Adrenal gland (tissue), 12 donors: Measurements from ENCODE around the gene RMND5A. TPM values are rescaled to one million over a fixed set of nuclear protein-coding genes. Genes with fewer than 3 reads are reported as not detected.

ENCODE experiments used
- DNase-seq, 7 donors: peaks; one replicate each; pipeline ENCODE4 v3.0.0-alpha.2; 2019 to 2020
- H3K27ac ChIP-seq, 5 donors: fragments of 200-600 bp; sonication (generic) in 4 of 5; 1 replicate in 3 of 5; 2 replicates in 2 of 5; pipeline versions ENCODE4 v1.5.1 to v1.8.0; 2016 to 2020; ENCODE audit warnings: mild to moderate bottlenecking in 1 of 5
- H3K27me3 ChIP-seq: fragments of 200-600 bp; 2 replicates; pipeline ENCODE4 v1.8.0; 2021
- H3K36me3 ChIP-seq, 2 donors: fragments of 200-600 bp; replicated peaks in 1 of 2; 1 replicate in 1 of 2; 2 replicates in 1 of 2; pipeline versions ENCODE4 v1.5.1 to v1.8.0; 2018 to 2022
- H3K4me1 ChIP-seq, 2 donors: fragments of 200-600 bp; replicated peaks in 1 of 2; 1 replicate in 1 of 2; 2 replicates in 1 of 2; pipeline versions ENCODE4 v1.5.1 to v1.8.0; 2018 to 2021
- H3K4me3 ChIP-seq, 4 donors: fragments of 200-600 bp; sonication (generic) in 3 of 4; one replicate each; pipeline ENCODE4 v1.5.1; 2016 to 2018
- H3K9me3 ChIP-seq, 3 donors: fragments of 200-600 bp; sonication (generic) in 1 of 3; replicated peaks in 1 of 3; 1 replicate in 2 of 3; 2 replicates in 1 of 3; pipeline versions ENCODE4 v1.5.1 to v1.8.0; 2016 to 2021
- CTCF ChIP-seq, 6 experiments: fragments of 450-650 bp in 4 of 6; fragments of 200-600 bp in 2 of 6; sonication (generic) in 1 of 6; IDR thresholded peaks; 1 replicate in 5 of 6; 2 replicates in 1 of 6; pipeline versions ENCODE4 v1.5.1 to v1.8.0; 2016 to 2021; ENCODE audit warnings: antibody characterized with exemption in 6 of 6, mild to moderate bottlenecking in 2 of 6, moderate library complexity in 1 of 6
- POLR2A ChIP-seq, 2 donors: fragments of 450-650 bp; IDR thresholded peaks; one replicate each; pipeline ENCODE4 v1.6.1; 2017; ENCODE audit warnings: antibody characterized with exemption in 2 of 2, mild to moderate bottlenecking in 2 of 2, moderate library complexity in 1 of 2
- WGBS, 4 donors: extraction: QIAGEN DNeasy Blood & Tissue Kit in 2 of 4; methylation state at CpG; one replicate each; pipeline versions ENCODE4 v1.1.5 to v1.1.7; 2013 to 2017; 5-methylcytosine and 5-hydroxymethylcytosine counted together
- intact Hi-C, 2 donors: fragments of 100-400 bp; cut with DNase I; formaldehyde crosslinking; loops; one replicate each; pipeline versions ENCODE4 v1.14.1 to v1.15.0; 2022 to 2023
- polyA plus RNA-seq, 3 donors: library from polyadenylated mRNA; stranded (reverse); fragments of 200-250 nt in 2 of 3; fragments of 350-450 nt in 1 of 3; fragmentation: Illumina TruSeq in 1 of 3; extraction: RNeasy Lipid Tissue Mini Kit (QIAGEN cat#74804) in 1 of 3; gene quantifications; one replicate each; pipeline ENCODE4 v1.2.3, GENCODE V29; 2013 to 2014
- total RNA-seq, 9 donors: library from RNA; depleted of rRNA in 4 of 9; stranded (reverse); fragments of >200 nt in 4 of 9; fragments of 120-200 nt in 1 of 9; fragmentation: NEBNext Ultra II Directional in 1 of 9; extraction: Animal tissue kit (Norgen Biotek cat#: 25700) in 1 of 9; gene quantifications; one replicate each; pipeline versions ENCODE4 v1.1.0 to v1.2.4, GENCODE V29; 2013 to 2023
- donor health status: healthy with polysubstance abuse.
- donor health status: Bipolar disorder and iron deficiency.
- donor health status: DM: yes; HTN: yes; CAD: no.
- donor health status: DM: no; HTN: no; CAD: no.
- donor health status: DM: no; HTN: no; CAD: no.
- donor health status: DM: yes; HTN: yes; CAD: no.

RMND5A gene
- total and polyA plus RNA-seq, 12 donors: 8.2 to 45.9 (median 34.1) TPM

GRCh38 chr2:86793752-86794151 is 73.7 kb downstream of the RMND5A start:
- peaks cover 0 to 9% (median 0%) of the 10 kb centered on the region in 3 donors for H3K9me3 ChIP-seq
- no peak for DNase-seq
- WGBS, 4 donors: 72 to 90% (median 83%) methylated on average over 4 of the region's 4 CpGs
- no peaks in the 10 kb centered on the region for H3K36me3 ChIP-seq
- no peak for TF ChIP-seq POLR2A (IDR thresholded peaks at IDR 0.05)
- TF ChIP-seq CTCF (IDR thresholded peaks at IDR 0.05): no peak
- peaks cover 17 to 28% of the 10 kb centered on the region in 2 donors for H3K4me1 ChIP-seq
- H3K27ac ChIP-seq: no peak overlapping the region
- no peak overlapping the region for H3K4me3 ChIP-seq
- intact Hi-C loops: no loop called here
- H3K27me3 ChIP-seq: peaks cover 49% of the 10 kb centered on the region

GRCh38 chr2:86794861-86795260 is 74.8 kb downstream of the RMND5A start:
- Histone ChIP-seq H3K36me3 (no peaks in the 10 kb centered on the region), H3K27me3 (peaks cover 40% of the 10 kb centered on the region), H3K4me1 (peaks cover 9 to 17% of the 10 kb centered on the region in 2 donors), H3K4me3 (no peak overlapping the region), H3K27ac (no peak overlapping the region), H3K9me3 (peaks cover 0 to 9% (median 0%) of the 10 kb centered on the region in 3 donors)
- intact Hi-C loops: no loop called here
- DNase-seq: no peak
- TF ChIP-seq POLR2A (IDR thresholded peaks at IDR 0.05) (no peak), CTCF (IDR thresholded peaks at IDR 0.05) (no peak)
- 72 to 90% (median 85%) methylated on average over 2 of the region's 2 CpGs for WGBS, 4 donors

- intact Hi-C loops: no loop called here
- Histone ChIP-seq H3K27me3 (no peaks in the 10 kb centered on the region), H3K4me3 (no peak overlapping the region), H3K27ac (no peak overlapping the region), H3K9me3 (peaks cover 0 to 8% (median 0%) of the 10 kb centered on the region in 3 donors), H3K36me3 (no peaks in the 10 kb centered on the region), H3K4me1 (no peaks in the 10 kb centered on the region)
- no peak for DNase-seq
- no peak for TF ChIP-seq POLR2A (IDR thresholded peaks at IDR 0.05)
- no peak for TF ChIP-seq CTCF (IDR thresholded peaks at IDR 0.05)
- 82 to 100% (median 84%) methylated on average over 2 of the region's 2 CpGs for WGBS, 4 donors
Observed at GRCh38 chr2:86800856-86801567, 80.9 kb downstream of the RMND5A start.

- Histone ChIP-seq H3K4me3 (no peak overlapping the region), H3K36me3 (no peaks in the 10 kb centered on the region), H3K4me1 (peaks cover 12 to 15% of the 10 kb centered on the region in 2 donors), H3K9me3 (no peaks in the 10 kb centered on the region), H3K27ac (no peak overlapping the region), H3K27me3 (peaks cover 29% of the 10 kb centered on the region)
- TF ChIP-seq CTCF (IDR thresholded peaks at IDR 0.05) (no peak), POLR2A (IDR thresholded peaks at IDR 0.05) (no peak)
- 73 to 86% (median 80%) methylated on average over 18 to 21 of the region's 21 CpGs for whole genome bisulfite sequencing, 4 donors
- intact Hi-C loops: no loop called here
- no peak for DNase-seq
Observed at GRCh38 chr2:86806059-86806857, 86.2 kb downstream of the RMND5A start.
